Myocyte (in vitro differentiated cells): ENCODE data around the gene JAKMIP2. TPM values are rescaled to one million over a fixed set of nuclear protein-coding genes. Genes with fewer than 3 reads are reported as not detected.

ENCODE experiments used
- DNase-seq: peaks from one replicate; pipeline ENCODE4 v3.0.0-alpha.2; 2012; ENCODE audit warnings: low read depth
- total RNA-seq: library from RNA; depleted of rRNA; stranded (reverse); fragments of >200 nt; gene quantifications from 2 replicates; pipeline ENCODE4 v1.2.3, GENCODE V29; 2014

JAKMIP2 gene
- total RNA-seq, 1 donor from 2014 or later: not detected

- DNase-seq: no peak
Observed at GRCh38 chr5:147789820-147790219, 7.3 kb upstream of the JAKMIP2 start.

GRCh38 chr5:147788023-147788422, 5.5 kb upstream of the JAKMIP2 start:
- DNase-seq: no peak

GRCh38 chr5:147786142-147786541, 3.6 kb upstream of the JAKMIP2 start:
- no peak for DNase-seq

- DNase-seq: no peak
Observed at GRCh38 chr5:147784146-147784987, 1.8 kb upstream of the JAKMIP2 start.

GRCh38 chr5:147780924-147781573, 1.5 kb downstream of the JAKMIP2 start:
- no peak for DNase-seq

- DNase-seq: no peak
Observed at GRCh38 chr5:147779694-147780093, 2.8 kb downstream of the JAKMIP2 start.

- no peak for DNase-seq
Observed at GRCh38 chr5:147776989-147777388, 5.5 kb downstream of the JAKMIP2 start.

GRCh38 chr5:147773587-147773986, 8.9 kb downstream of the JAKMIP2 start:
- no peak for DNase-seq

GRCh38 chr5:147773139-147773538, 9.4 kb downstream of the JAKMIP2 start:
- DNase-seq: no peak

GRCh38 chr5:147767048-147767447, 15.5 kb downstream of the JAKMIP2 start:
- no peak for DNase-seq

- DNase-seq: peak; percentile 6
Observed at GRCh38 chr5:147763791-147764525, 18.6 kb downstream of the JAKMIP2 start.

- no peak for DNase-seq
Observed at GRCh38 chr5:147760086-147760875, 22.2 kb downstream of the JAKMIP2 start.

- no peak for DNase-seq
Observed at GRCh38 chr5:147759441-147759840, 23.1 kb downstream of the JAKMIP2 start.

GRCh38 chr5:147756566-147756965, 26.0 kb downstream of the JAKMIP2 start:
- DNase-seq: no peak

- DNase-seq: no peak
Observed at GRCh38 chr5:147754372-147755122, 28.0 kb downstream of the JAKMIP2 start.

GRCh38 chr5:147753765-147754164, 28.8 kb downstream of the JAKMIP2 start:
- no peak for DNase-seq

GRCh38 chr5:147752666-147753290, 29.8 kb downstream of the JAKMIP2 start:
- no peak for DNase-seq

- DNase-seq: no peak
Observed at GRCh38 chr5:147752033-147752432, 30.5 kb downstream of the JAKMIP2 start.

- no peak for DNase-seq
Observed at GRCh38 chr5:147751156-147751830, 31.2 kb downstream of the JAKMIP2 start.
